GM19240 (cell line): ENCODE data around the gene FHOD1.

Source experiments
- DNase-seq: peaks from one replicate; pipeline ENCODE4 v3.0.0; 2011; ENCODE audit warnings: low spot score; ENCODE audit not compliant: insufficient read length

Gene FHOD1

GRCh38 chr16:67209565-67209964 lies 37.7 kb downstream of the FHOD1 start:
- DNase-seq: no peak

DNA sequence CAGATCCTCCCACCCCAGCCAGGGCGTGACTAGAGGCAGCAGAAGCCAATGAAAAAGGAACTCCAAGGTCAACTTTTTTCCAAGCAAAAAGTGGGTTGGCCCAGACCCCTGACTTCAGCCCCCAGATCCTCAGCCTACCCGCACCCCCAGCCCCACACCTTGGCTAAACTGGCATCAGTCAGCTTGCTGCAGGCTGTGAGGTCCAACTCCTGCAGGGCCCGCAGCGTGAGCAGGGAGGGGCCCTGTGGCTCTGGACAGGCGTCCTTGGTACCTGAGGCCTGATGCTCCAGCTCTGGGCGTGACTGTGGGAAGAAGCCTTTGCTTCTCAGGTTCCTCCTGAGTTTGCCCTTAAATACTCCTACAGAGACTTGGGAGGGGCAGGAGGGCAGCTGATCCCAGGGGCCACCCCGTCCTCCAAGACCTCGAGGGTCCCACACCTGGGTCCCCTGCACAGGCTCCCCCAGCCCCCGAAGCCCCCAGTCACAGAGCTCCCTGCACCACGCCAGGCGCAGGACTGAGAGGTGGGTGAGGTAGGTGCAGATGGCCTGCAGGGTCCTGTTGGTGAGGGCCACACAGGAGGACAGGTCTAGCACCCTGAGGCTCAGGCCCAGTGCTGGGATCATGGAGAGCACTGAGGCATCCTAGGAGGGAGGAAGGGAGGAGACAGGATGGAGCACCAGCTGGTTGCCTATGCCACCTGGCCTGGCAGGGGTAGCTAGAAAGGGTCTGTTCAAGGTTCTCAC lies 39.0 kb downstream of the FHOD1 start:
- DNase-seq: no peak

- DNase-seq: no peak
Measured at GRCh38 chr16:67207249-67208091, 39.8 kb downstream of the FHOD1 start.

DNA sequence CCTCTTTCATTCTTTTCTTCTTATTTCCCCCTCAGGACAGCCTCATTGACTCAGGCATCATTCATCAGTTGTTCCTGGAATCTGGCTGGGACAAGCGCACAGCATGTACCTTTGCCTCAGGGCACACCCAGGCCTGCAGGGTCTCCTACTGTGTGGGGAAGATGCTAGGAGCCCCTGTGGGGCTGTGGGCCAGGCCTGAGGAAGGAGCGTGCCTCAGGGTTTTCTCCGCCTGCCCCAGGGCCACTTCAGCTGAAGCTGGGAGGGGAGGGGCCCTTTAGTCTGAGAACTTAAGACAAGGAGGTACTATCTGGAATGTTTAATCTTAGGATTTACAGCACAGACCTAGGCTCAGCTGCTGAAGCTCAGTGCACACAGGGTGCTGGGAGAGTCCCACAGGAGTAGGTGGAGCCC lies 40.4 kb downstream of the FHOD1 start:
- DNase-seq: no peak

DNA sequence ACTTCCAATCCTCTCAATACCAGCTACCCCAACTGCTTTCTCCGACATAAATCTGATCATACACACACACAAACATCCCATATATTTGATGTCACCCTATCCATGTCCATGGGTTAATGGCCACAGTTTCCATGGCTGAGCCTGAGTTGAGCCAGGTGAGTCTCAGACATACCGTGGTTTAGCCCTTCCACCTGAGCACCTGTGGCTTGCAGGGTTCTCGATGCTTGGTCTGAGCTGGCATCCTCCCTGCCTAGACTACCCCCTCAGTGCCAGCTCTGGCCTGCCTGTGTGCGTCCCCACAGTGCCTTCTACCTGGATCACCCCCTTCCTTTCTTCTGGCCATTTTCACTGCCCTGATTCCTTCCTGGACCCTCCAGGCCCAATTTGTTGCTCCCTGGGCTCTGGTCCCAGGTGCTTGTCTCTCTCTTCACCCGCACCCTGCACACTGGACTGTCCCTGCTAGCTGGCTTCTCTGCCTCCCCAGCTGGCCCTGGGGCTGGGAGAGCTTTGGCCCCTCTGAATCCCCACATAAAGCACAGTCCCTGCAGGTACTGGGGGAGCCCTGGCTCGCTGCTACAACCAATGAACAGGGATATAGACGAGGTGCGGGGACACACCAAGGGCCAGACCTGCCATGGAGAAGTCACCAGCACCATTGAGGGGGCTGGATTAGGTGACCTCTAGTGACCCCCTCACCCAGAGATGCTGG lies 41.0 kb downstream of the FHOD1 start:
- no peak for DNase-seq

DNA sequence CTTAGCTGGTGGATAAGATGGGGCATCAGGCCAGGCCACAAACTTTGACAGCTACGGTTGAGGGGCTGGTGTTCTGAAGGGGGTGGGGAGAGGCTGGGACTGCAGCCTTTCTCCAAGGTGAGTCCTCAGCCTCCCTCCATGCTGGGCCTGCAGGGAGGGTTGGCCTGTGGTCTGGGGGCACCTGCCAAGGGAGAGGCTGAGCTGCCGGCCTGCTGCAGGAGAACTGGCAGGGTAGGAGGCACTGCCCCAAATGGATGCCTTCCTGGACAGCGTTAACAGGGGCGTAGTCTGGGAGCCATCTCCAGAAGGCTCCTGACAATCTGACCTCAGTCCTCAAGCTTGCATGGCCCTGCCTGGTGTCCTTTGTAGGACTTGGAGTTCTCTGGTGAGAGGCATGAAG lies 43.2 kb downstream of the FHOD1 start:
- DNase-seq: no peak

GRCh38 chr16:67202956-67203493 lies 44.3 kb downstream of the FHOD1 start:
- no peak for DNase-seq

- no peak for DNase-seq
Measured at GRCh38 chr16:67202426-67202825, 44.9 kb downstream of the FHOD1 start.

DNA sequence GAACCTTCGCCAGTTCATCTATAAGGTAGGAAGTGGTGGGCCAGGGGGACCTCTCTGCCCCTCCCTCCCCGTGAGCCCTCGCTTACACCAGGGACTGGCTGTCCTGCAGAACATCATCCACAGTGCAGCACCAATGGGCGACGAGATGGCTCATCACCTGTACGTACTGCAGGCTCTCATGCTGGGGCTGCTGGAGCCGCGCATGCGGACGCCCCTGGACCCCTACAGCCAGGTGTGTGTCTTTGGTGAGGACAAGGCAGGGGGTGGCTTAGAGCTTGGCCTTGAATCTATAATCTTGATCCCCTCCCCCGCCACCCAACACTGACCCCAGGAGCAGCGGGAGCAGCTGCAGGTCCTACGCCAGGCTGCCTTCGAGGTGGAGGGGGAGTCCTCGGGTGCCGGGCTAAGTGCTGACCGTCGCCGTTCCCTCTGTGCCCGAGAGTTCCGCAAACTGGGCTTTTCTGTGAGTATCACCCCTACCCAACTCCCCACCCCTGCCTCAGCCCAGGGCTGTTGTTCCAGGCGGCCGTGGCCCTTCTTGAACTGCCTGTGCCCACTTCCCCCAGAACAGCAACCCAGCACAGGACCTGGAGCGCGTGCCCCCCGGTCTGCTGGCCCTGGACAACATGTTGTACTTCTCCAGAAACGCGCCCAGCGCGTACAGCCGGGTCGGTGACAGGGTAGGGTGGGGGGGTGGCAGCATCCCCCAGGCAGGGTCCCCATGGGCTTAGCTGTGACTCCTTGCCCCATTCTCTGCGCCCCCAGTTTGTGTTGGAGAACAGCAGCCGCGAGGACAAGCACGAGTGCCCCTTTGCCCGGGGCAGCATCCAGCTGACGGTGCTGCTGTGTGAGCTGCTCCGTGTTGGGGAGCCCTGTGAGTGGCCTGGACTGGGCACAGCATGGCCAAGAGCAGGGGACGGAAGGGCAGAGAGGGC lies 45.6 kb downstream of the FHOD1 start:
- DNase-seq: no peak

DNA sequence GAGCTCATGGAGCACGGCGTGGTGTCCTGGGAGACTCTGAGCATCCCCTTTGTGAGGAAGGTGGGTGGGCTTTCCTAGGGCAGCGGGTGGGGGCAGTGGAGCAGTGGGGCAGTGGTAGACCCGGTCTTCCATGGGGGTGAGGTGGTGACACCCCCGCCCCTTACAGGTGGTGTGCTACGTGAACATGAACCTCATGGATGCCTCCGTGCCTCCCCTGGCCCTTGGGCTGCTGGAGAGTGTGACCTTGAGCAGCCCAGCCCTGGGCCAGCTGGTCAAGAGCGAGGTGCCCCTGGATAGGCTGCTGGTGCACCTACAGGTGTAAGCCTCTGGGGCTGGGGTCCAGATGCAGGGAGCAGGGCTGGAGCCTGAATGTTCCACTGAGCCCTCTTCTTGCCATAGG lies 46.8 kb downstream of the FHOD1 start:
- no peak for DNase-seq

DNA sequence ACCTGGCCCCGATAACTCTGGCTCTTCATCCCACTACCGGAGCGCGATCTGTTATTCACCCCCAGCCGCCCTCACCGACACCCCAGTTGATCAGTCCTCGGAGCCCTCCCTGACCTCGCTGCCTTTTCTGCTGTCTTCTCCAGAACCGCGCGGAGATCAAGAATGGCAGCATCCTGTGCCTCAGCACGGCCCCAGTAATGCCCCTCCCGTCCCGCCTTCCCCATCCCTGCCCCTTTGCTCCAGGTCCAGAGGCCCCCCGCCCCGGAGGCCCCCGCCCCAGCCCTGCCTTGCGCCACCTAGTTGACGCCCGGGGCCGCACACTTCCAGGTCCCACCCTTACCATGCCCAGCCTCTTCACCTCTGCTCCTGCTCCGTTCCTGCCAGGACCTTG lies 47.5 kb downstream of the FHOD1 start:
- DNase-seq: no peak

GRCh38 chr16:67199011-67199807 lies 48.1 kb downstream of the FHOD1 start, which contains the start of gene ELMO3:
ELMO3 (plus strand) TSS chr16:67199131; CDS start chr16:67199327, 196 bp downstream.
- no peak for DNase-seq

- no peak for DNase-seq
Measured at GRCh38 chr16:67198238-67198734, 49.0 kb downstream of the FHOD1 start.

DNA sequence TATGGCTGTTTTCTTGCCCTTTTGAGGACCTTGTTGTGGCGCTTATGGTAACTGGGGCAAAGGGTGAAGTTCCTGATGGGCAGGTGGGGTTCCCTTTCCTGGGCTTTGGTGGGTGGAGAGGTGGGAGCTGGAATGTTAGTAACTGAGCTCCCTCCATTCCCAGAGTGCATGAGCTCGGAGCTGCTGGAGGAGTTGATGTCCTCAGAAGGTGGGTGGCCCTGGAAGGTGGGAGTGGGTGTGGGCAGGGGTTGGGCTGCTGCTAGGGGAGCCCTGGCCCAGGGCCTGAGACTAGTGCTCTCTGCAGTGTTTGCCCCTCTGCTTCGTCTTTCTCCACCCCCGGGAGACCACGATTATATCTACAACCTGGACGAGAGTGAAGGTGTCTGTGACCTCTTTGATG lies 49.6 kb downstream of the FHOD1 start:
- DNase-seq: no peak

DNA sequence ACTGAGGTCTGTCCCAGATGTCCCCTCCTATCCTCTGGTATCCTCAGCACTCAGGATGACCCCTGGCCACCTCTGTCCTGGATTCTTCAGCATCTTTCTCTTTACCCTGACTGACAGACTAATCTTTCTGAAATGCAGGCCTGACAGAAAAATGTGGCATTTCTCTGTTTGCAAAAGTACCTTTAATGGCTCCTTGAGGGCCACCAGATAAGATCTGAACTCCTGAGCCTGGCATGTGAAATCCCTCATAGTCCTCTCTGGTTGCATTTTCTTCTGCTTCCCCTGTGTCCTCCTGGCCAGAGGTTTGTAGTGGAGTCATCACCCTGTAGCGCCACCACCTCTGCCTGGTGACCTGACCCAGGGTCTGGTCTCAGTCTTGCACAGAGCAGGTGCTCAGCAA lies 50.4 kb downstream of the FHOD1 start:
- no peak for DNase-seq

GRCh38 chr16:67195676-67196075 lies 51.6 kb downstream of the FHOD1 start:
- DNase-seq: no peak

DNA sequence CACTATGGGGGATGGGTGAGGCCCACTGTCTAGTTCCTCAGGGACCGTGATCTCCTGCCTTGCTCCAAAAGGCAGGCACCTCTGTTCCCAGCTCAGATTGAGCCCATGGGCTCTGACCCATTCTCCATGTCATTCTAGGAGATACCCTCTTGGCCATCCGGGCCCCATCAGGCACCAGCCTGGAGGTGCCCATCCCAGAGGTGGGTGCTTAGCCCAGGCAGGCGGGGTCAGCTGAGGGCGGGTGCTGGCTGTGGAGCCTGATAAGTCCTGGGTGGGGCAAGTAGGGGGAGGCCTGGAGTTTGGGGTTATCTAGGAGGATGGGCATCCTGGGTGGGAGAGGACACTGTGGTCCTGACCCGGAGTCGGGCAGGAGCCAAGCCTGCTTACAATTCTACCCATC lies 53.0 kb downstream of the FHOD1 start:
- DNase-seq: no peak

GRCh38 chr16:67193536-67193935 lies 53.7 kb downstream of the FHOD1 start:
- no peak for DNase-seq

DNA sequence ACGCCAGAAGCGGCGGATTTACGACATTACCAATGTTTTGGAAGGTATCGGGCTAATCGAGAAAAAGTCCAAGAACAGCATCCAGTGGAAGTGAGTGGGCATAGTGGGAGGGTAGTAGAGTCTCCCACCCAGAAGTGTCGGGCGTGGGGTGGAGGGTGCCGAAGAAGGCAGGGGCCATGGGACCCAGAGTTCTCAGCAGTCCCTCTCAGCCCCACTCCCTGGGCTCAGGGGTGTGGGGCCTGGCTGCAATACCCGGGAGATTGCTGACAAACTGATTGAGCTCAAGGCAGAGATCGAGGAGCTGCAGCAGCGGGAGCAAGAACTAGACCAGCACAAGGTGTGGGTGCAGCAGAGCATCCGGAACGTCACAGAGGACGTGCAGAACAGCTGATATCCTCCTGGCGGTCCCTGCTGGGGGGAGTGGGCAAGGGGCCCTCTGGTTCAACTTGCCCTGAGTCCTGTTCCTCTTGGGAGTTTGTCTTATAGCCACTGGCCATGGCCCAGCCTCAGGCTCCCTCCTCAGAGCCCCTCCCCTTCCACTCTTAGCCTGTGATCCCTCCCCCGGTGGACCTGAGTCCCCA lies 54.4 kb downstream of the FHOD1 start:
- no peak for DNase-seq
